ENCODE measurements around the gene FBLN1.

The FBLN1 gene

DNA sequence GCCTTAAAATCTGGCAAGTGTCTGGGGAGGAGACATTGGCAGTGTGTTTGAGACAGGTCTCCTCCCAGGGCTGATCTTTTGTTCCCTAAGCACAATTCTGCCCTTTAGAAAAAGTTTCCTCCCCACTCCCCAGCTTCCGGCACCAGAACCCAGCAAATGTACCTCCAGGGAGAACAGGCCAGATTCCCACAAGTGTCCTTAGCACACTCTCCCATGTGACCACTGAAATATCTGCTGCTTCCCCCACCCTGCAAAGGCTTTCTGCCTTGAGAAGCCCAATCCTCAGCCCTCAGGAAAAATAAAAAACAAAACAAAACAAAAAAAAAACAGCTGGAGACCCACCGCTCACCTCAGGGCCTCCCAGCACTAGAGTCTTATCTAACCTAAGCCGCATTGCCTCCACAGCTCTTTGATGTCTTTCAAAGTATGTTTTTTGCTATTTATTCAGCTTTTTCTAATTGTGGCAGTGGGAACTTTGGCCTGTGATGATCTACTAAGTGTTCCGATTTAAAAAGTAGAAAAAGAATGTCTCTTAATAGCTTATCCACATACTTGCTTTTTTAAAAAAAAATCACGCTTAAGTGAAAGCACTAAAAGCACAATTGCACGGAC, 29.0 kb upstream of the FBLN1 start:
- peaks cover 0 to 89% (median 43%) of the 10 kb centered on the region in 4 donors for H3K4me1 ChIP-seq
- no peaks in the 10 kb centered on the region for H3K36me3 ChIP-seq
- H3K9me3 ChIP-seq: no peaks in the 10 kb centered on the region
- no peaks in the 10 kb centered on the region for H3K27me3 ChIP-seq
- H3K4me3 ChIP-seq: no peak overlapping the region
- TF ChIP-seq, protein P1, sequence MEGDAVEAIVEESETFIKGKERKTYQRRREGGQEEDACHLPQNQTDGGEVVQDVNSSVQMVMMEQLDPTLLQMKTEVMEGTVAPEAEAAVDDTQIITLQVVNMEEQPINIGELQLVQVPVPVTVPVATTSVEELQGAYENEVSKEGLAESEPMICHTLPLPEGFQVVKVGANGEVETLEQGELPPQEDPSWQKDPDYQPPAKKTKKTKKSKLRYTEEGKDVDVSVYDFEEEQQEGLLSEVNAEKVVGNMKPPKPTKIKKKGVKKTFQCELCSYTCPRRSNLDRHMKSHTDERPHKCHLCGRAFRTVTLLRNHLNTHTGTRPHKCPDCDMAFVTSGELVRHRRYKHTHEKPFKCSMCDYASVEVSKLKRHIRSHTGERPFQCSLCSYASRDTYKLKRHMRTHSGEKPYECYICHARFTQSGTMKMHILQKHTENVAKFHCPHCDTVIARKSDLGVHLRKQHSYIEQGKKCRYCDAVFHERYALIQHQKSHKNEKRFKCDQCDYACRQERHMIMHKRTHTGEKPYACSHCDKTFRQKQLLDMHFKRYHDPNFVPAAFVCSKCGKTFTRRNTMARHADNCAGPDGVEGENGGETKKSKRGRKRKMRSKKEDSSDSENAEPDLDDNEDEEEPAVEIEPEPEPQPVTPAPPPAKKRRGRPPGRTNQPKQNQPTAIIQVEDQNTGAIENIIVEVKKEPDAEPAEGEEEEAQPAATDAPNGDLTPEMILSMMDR (IDR thresholded peaks at IDR 0.05): no peak
- peak in 1 of 2 donors; percentile 65 for DNase-seq
- H3K27ac ChIP-seq: peak overlapping the region; percentile 32 to 77
- intact Hi-C loops (cut with DNase I; ENCODE audit: low total_unique reads): no loop called here

DNA sequence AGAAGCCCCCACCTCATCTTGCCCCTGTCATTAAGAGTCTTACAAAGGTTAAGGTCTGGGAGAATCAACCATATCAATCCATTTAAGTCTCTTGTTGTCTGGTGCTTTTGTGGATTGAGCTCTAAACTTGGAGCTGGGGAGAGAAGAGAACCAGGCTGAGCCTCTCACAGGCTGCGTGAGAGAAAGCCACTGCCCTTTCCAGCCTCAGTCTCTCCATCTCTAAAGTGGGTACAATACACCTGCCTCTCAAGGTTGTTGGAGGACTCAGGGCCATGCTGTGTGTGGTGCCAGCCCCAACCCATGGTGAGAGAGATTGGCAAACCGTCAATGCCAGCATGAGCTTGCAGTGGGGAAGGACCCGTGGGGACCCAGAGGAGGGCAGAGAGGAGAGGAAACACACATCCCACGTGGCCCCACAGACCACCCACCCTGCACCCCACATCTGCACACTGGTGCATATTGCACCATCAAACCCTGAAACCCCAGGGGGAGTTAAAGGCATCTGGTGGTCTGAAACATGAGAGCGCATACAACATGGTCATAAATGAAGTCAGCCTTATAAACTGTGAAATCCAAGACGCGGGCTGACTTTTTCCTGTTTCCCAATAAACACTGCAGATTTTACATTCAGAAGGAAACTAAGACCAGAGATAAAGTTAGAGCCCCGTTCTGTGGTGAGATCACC, 27.5 kb upstream of the FBLN1 start:
- Histone ChIP-seq H3K27me3 (no peaks in the 10 kb centered on the region), H3K4me1 (peaks cover 0 to 76% (median 30%) of the 10 kb centered on the region in 4 donors), H3K9me3 (no peaks in the 10 kb centered on the region), H3K4me3 (no peak overlapping the region), H3K27ac (peak overlapping the region; percentile 61 to 76), H3K36me3 (no peaks in the 10 kb centered on the region)
- TF ChIP-seq, protein P1 (IDR thresholded peaks at IDR 0.05): no peak
- intact Hi-C loops (cut with DNase I; ENCODE audit: low total_unique reads): no loop called here
- DNase-seq: peak in 1 of 2 donors; percentile 59

DNA sequence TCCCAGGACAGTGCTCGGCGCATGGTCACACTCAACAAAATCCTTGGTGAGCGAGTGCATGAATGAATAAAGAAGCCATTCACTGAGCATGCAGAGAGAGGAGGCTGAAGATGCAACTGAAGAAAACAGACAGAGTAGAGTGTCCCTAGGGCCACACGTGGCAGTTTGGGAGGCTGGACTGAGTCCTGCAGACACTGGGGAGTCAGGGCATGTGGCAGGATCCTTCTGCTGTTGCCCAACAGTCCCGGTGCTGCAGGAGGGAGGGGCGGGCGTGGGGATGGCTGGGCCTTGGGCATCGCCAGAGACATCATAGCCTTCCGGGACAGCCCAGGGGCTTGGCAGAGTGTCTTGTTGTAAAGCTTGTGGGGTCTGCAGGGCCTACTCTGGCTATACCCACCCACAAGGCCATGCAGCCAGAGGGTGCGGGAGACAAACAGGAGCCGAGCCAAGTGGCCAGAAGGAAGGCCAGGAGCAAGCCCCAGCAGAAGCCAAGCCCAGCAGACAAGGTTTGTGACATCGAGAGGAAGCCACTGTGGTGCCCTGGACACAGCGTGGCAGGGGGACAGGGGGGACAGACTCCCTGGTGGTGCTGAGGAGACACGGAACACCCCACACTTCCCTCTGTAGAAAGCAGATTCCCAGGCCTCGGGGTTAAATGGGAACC, 26.7 kb upstream of the FBLN1 start:
- Histone ChIP-seq H3K36me3 (no peaks in the 10 kb centered on the region), H3K9me3 (no peaks in the 10 kb centered on the region), H3K4me3 (no peak overlapping the region), H3K4me1 (peaks cover 0 to 69% (median 23%) of the 10 kb centered on the region in 4 donors), H3K27me3 (no peaks in the 10 kb centered on the region), H3K27ac (peak overlapping the region; percentile 61 to 76)
- TF ChIP-seq, protein P1 (IDR thresholded peaks at IDR 0.05): no peak
- peak; percentile 68 to 89 for DNase-seq
- intact Hi-C loops (cut with DNase I; ENCODE audit: low total_unique reads): no loop called here

DNA sequence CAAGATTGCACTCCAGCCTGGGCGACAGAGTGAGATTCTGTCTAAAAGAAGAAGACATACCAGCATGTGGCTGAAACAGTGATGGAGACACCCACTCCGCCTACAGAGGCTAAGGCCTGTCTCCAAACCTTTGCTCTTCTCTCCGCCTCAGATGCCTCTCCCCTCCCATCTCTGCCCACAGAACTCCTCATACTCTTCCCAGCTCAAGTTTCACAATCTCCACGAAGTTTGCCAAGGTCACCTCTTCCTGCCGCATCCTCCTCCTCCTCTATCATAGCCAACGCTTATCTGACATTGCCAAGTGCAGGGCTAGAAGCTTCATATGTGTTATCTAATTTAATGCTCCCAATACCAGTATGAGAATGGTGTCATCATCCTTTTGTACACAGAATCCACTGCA, 25.9 kb upstream of the FBLN1 start:
- Histone ChIP-seq H3K36me3 (no peaks in the 10 kb centered on the region), H3K27me3 (no peaks in the 10 kb centered on the region), H3K27ac (peak overlapping the region; percentile 61 to 76), H3K4me3 (no peak overlapping the region), H3K4me1 (peaks cover 0 to 60% (median 20%) of the 10 kb centered on the region in 4 donors), H3K9me3 (no peaks in the 10 kb centered on the region)
- DNase-seq: peak in 1 of 2 donors; percentile 65
- TF ChIP-seq, protein P1 (IDR thresholded peaks at IDR 0.05): no peak
- intact Hi-C loops (cut with DNase I; ENCODE audit: low total_unique reads): no loop called here

DNA sequence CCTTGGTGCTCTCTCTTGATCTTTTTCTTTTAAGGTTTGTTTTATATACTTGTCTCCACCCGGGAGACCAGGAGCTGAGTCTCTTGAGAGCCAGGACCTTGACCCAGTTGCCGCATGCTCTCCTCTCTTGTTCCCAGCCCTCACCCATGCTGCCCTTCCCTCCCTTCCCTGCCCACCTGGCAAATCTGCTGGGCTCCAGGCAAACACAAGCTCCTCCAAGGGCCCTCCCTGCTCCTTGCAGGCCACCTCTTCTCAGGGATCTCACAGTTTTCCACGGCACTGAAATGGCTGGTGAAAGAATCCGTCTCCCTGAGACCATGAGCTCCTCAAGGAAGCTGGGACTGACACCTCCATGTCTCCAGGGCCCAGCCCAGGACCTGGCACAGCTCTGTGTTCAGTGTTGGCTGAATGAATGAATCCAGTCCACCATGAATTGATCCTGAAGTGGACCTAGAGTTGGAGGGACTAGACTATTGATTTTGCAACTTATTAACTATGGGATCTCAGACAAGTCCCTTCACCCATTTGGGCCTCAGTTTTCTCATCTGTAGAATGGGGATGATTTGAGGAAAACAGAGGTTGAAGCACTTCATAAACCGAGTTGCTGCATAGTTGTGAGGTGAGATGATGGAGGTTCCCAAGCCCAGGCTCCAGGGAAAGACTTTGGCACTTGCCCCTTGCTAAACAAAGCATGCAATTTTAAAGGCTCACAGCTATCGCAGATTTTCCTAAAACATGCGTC, 25.1 kb upstream of the FBLN1 start:
- H3K27ac ChIP-seq: peak overlapping the region; percentile 61 to 76
- TF ChIP-seq, protein P1 (IDR thresholded peaks at IDR 0.05): no peak

More for the DNA sequence above, 25.1 kb upstream of the FBLN1 start:
- intact Hi-C loops (cut with DNase I; ENCODE audit: low total_unique reads): no loop called here
- Histone ChIP-seq H3K27me3 (no peaks in the 10 kb centered on the region), H3K4me3 (no peak overlapping the region), H3K36me3 (no peaks in the 10 kb centered on the region), H3K4me1 (peaks cover 0 to 53% (median 20%) of the 10 kb centered on the region in 4 donors), H3K9me3 (no peaks in the 10 kb centered on the region)
- DNase-seq: peak in 1 of 2 donors; percentile 57

Data from tibial artery (tissue), 4 donors.